Ishikawa (cell line): ENCODE data around the gene CLTA.

ENCODE experiments used
- CEBPB ChIP-seq: IDR thresholded peaks from 2 replicates; pipeline ENCODE4 v1.6.1; 2012
- CREB1 ChIP-seq: IDR thresholded peaks from 2 replicates; pipeline ENCODE4 v1.6.1; 2012; ENCODE audit warnings: low read depth
- EGR1 ChIP-seq: IDR thresholded peaks from 2 replicates; pipeline ENCODE4 v1.6.1; 2012
- EP300 ChIP-seq: IDR thresholded peaks from 2 replicates; pipeline ENCODE4 v1.6.1; 2012; ENCODE audit warnings: borderline replicate concordance
- FOXM1 ChIP-seq: IDR thresholded peaks from 2 replicates; pipeline ENCODE4 v1.6.1; 2012; ENCODE audit warnings: low read depth, borderline replicate concordance
- NFIC ChIP-seq: IDR thresholded peaks from 2 replicates; pipeline ENCODE4 v1.6.1; 2012
- RAD21 ChIP-seq: IDR thresholded peaks from 2 replicates; pipeline ENCODE4 v1.6.1; 2012; ENCODE audit warnings: low read depth
- TAF1 ChIP-seq: IDR thresholded peaks from 2 replicates; pipeline ENCODE4 v1.6.1; 2012; ENCODE audit warnings: low read depth, mild to moderate bottlenecking
- TCF12 ChIP-seq: IDR thresholded peaks from 2 replicates; pipeline ENCODE4 v1.6.1; 2012; ENCODE audit warnings: low read depth
- TEAD4 ChIP-seq: IDR thresholded peaks from 2 replicates; pipeline ENCODE4 v1.6.1; 2012
- YY1 ChIP-seq: IDR thresholded peaks from 2 replicates; pipeline ENCODE4 v1.6.1; 2012; ENCODE audit warnings: low read depth
- ZBTB7A ChIP-seq: IDR thresholded peaks from 2 replicates; pipeline ENCODE4 v1.6.1; 2012; ENCODE audit warnings: low read depth
- TF ChIP-seq, protein P1 (sequence below): IDR thresholded peaks from 2 replicates; pipeline ENCODE4 v1.6.1; 2012
- TF ChIP-seq, protein P2 (sequence below): IDR thresholded peaks from 2 replicates; pipeline ENCODE4 v1.6.1; 2012
- TF ChIP-seq, protein P3 (sequence below): IDR thresholded peaks from 2 replicates; pipeline ENCODE4 v1.6.1; 2012; ENCODE audit warnings: low read depth, mild to moderate bottlenecking

The CLTA gene

DNA sequence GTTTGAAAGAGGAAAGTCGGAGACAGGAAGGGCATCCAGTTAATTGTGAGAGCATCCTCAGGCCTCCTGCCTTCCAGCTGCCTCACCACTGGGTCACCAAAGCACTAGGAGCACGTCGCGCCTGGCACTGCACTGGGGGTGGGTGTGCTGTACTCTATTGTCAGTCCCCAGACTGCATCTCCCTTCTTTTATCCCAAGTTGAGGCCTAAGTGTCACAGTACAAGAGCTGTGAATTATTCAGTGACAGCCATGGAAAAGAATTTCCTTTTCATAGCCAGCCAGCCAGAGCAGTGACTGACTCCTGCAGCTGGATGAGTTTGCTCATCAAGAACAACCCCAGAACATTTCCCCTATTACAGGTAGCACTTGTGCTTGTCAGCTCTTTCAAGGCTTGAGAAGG is 16.3 kb downstream of the CLTA start:
- no peak for TF ChIP-seq FOXM1
- no peak for TF ChIP-seq NFIC
- TF ChIP-seq EGR1: no peak
- TF ChIP-seq ZBTB7A: no peak
- TF ChIP-seq, protein P1, sequence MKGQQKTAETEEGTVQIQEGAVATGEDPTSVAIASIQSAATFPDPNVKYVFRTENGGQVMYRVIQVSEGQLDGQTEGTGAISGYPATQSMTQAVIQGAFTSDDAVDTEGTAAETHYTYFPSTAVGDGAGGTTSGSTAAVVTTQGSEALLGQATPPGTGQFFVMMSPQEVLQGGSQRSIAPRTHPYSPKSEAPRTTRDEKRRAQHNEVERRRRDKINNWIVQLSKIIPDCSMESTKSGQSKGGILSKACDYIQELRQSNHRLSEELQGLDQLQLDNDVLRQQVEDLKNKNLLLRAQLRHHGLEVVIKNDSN: no peak
- TF ChIP-seq TEAD4: no peak
- no peak for TF ChIP-seq EP300
- TF ChIP-seq TAF1: no peak
- TF ChIP-seq, protein P2, sequence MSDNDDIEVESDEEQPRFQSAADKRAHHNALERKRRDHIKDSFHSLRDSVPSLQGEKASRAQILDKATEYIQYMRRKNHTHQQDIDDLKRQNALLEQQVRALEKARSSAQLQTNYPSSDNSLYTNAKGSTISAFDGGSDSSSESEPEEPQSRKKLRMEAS: no peak

DNA sequence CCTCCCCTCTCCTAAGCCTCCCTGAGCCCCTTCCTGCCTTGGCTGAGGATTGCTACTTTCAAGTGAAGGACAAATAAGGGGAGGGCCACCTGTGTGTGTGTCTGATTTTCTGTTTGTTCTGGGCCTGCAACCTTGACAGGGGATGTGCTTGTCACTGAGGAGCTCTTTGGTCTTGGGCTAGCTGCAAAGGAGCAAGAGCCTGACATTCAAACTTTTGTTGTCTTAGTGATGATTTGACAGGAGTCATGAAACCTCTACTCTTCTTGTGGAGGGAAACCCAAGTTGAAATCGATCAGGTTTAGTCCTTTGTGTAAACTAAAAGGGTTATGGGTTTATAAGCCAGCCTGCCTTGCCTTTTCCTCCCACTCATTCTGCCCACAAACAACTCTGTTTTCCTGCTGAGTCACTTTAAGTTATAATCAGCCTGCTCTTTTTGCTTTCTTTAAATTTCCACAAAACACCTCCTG is 16.9 kb downstream of the CLTA start:
- no peak for TF ChIP-seq RAD21
- TF ChIP-seq EGR1: no peak
- TF ChIP-seq, protein P1: no peak
- no peak for TF ChIP-seq CREB1
- no peak for TF ChIP-seq YY1
- TF ChIP-seq ZBTB7A: no peak
- TF ChIP-seq, protein P3, sequence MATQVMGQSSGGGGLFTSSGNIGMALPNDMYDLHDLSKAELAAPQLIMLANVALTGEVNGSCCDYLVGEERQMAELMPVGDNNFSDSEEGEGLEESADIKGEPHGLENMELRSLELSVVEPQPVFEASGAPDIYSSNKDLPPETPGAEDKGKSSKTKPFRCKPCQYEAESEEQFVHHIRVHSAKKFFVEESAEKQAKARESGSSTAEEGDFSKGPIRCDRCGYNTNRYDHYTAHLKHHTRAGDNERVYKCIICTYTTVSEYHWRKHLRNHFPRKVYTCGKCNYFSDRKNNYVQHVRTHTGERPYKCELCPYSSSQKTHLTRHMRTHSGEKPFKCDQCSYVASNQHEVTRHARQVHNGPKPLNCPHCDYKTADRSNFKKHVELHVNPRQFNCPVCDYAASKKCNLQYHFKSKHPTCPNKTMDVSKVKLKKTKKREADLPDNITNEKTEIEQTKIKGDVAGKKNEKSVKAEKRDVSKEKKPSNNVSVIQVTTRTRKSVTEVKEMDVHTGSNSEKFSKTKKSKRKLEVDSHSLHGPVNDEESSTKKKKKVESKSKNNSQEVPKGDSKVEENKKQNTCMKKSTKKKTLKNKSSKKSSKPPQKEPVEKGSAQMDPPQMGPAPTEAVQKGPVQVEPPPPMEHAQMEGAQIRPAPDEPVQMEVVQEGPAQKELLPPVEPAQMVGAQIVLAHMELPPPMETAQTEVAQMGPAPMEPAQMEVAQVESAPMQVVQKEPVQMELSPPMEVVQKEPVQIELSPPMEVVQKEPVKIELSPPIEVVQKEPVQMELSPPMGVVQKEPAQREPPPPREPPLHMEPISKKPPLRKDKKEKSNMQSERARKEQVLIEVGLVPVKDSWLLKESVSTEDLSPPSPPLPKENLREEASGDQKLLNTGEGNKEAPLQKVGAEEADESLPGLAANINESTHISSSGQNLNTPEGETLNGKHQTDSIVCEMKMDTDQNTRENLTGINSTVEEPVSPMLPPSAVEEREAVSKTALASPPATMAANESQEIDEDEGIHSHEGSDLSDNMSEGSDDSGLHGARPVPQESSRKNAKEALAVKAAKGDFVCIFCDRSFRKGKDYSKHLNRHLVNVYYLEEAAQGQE: no peak
- TF ChIP-seq TCF12: no peak
- TF ChIP-seq TEAD4: no peak
- TF ChIP-seq CEBPB: no peak
- TF ChIP-seq FOXM1: no peak
- no peak for TF ChIP-seq EP300
- no peak for TF ChIP-seq TAF1
- TF ChIP-seq NFIC: no peak
- TF ChIP-seq, protein P2: no peak

DNA sequence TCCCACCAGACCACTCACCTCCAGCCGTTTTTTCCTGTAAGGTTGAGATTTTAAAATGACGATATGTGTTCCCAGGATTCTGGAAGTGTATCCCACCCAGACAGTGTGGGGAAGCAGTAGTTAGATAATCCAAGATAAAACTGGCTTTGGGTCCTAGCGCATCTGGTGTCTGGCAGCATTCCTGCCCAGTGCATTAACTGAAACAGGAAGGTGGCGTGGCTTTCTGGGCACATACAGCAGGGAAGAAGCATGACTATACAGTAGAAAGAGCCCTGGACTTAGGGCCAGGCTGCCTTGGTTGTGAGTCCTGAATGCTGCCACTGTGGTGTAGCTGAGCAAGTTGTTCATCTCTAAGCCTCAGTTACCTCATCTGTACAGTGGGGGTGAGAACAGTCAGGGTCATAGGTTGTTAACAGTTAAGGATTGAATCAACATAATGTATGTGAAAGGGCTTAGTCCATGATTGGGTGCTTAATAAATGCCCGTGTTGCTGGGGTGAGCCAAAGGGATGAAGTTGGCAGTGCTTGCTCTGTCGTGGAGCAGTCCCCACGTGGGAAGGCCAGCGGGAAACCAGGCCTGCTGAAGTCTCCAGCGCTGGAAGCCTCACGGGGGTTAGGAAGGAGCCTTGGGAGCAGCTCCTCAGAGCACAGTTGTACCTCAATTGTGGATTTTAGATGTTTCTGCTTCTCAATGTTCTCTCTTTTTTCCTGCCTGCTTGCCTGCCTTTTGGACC is 18.0 kb downstream of the CLTA start:
- TF ChIP-seq, protein P1: no peak
- TF ChIP-seq EP300 (no peak), RAD21 (no peak), CREB1 (no peak), EGR1 (no peak), YY1 (no peak), CEBPB (no peak), ZBTB7A (no peak)
- TF ChIP-seq, protein P2: no peak

DNA sequence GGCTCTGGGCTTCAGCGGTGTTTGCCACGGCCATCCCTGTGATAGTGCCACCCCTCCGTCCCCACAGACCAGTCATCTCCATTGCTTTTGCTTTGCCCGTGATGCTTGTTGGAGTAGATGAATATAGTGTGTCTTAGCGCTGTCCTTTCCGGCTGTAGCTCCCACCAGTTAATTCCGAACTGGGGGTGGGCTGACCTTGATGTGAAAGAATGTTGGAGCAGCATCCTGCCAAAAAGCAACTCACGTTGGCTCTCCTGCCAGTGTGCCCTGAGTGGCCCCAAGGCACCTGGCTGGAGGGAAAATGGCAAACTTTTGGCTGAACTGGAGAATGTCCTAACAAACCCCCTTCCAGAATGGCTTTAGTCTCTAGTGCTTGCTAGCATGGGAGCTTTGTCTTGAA is 20.0 kb downstream of the CLTA start:
- TF ChIP-seq YY1 (no peak), TEAD4 (no peak), CREB1 (no peak), EP300 (no peak), EGR1 (no peak), CEBPB (no peak), ZBTB7A (no peak)
- TF ChIP-seq, protein P3: no peak
- TF ChIP-seq, protein P2: no peak
- TF ChIP-seq, protein P1: no peak

DNA sequence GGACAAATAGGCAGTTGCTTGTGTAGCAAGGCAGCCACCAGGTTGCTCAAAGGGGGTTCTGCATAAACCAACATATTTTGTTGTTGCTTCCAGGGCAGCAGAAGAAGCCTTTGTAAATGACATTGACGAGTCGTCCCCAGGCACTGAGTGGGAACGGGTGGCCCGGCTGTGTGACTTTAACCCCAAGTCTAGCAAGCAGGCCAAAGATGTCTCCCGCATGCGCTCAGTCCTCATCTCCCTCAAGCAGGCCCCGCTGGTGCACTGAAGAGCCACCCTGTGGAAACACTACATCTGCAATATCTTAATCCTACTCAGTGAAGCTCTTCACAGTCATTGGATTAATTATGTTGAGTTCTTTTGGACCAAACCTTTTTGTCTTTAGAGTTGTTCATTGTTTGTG is 20.8 kb downstream of the CLTA start:
- TF ChIP-seq, protein P1: no peak
- TF ChIP-seq EGR1 (no peak), NFIC (no peak), YY1 (no peak), EP300 (no peak), TCF12 (no peak), CEBPB (no peak), FOXM1 (no peak), TAF1 (no peak), CREB1 (no peak), ZBTB7A (no peak)
- TF ChIP-seq, protein P3: no peak
